IMR-90 (cell line): ENCODE results near the gene GMNN.

Source experiments
- CEBPB ChIP-seq: IDR thresholded peaks from 2 replicates; pipeline ENCODE4 v1.6.1; 2012; ENCODE audit warnings: low read depth, low read length, improper control_type of control experiment
- CTCF ChIP-seq: conservative IDR thresholded peaks from 2 replicates; pipeline ENCODE4 v1.5.1; 2012; ENCODE audit warnings: mild to moderate bottlenecking, low read depth, low read length, improper control_type of control experiment
- MXI1 ChIP-seq: IDR thresholded peaks from 2 replicates; pipeline ENCODE4 v1.6.1; 2012; ENCODE audit warnings: low read depth, mild to moderate bottlenecking, low read length, moderate library complexity, borderline replicate concordance
- POLR2A ChIP-seq: IDR thresholded peaks from 2 replicates; pipeline ENCODE4 v1.6.1; 2012; ENCODE audit warnings: mild to moderate bottlenecking, low read depth, low read length
- RCOR1 ChIP-seq: IDR thresholded peaks from 2 replicates; pipeline ENCODE4 v1.6.1; 2012; ENCODE audit warnings: mild to moderate bottlenecking, low read length, improper control_type of control experiment; ENCODE audit not compliant: insufficient replicate concordance
- SMC3 ChIP-seq: fragments of 150-350 bp; IDR thresholded peaks from 2 replicates; pipeline ENCODE4 v1.6.1; 2016; ENCODE audit warnings: low read depth, mild to moderate bottlenecking, antibody characterized with exemption, low read length, moderate library complexity

GRCh38 chr6:24833711-24834386 lies 59.1 kb downstream of the GMNN start:
- TF ChIP-seq CTCF (no peak), POLR2A (no peak), MXI1 (no peak), RCOR1 (no peak), SMC3 (no peak), CEBPB (no peak)
